ENCODE results near the gene C19orf12. TPM values are rescaled to one million over a fixed set of nuclear protein-coding genes. Genes with fewer than 3 reads are reported as not detected.

The C19orf12 gene
- total RNA-seq, 1 experiment from 2014 or later = 17.5 TPM

- no peak for DNase-seq
- no peaks in the 10 kb centered on the region for H4K20me1 ChIP-seq (ENCODE audit: control insufficient read depth, insufficient read depth, insufficient read length)
These were observed 48.1 kb upstream of the C19orf12 start for GRCh38 chr19:29763196-29763595.

More at GRCh38 chr19:29763196-29763595, 48.1 kb upstream of the C19orf12 start:
- no peaks in the 10 kb centered on the region for H3K9me3 Mint-ChIP-seq
- H3K14ac ChIP-seq (ENCODE audit: insufficient read depth, low read length) = no peak overlapping the region
- no peak overlapping the region for H3K23ac ChIP-seq (ENCODE audit: insufficient read length, low read depth, low read length)
- H3K27ac ChIP-seq (ENCODE audit: insufficient read length, low read depth, low read length) = no peak overlapping the region
- H2BK12ac ChIP-seq (ENCODE audit: insufficient read length, low read depth, low read length) = no peak overlapping the region
- no peak overlapping the region for H2AK5ac ChIP-seq (ENCODE audit: insufficient read length, low read length)
- no peak overlapping the region for H3K4ac ChIP-seq (ENCODE audit: low read depth, low read length)
- peaks cover 0 to 6% of the 10 kb centered on the region in 2 experiments; a peak in 2 of 4 replicates for H3K4me1 Mint-ChIP-seq
- no peak overlapping the region for H4K5ac ChIP-seq (ENCODE audit: insufficient read length, low read depth, low read length)
- H3K4me3 Mint-ChIP-seq = no peak overlapping the region
- no peak overlapping the region for H2BK20ac ChIP-seq (ENCODE audit: low read depth, low read length, poor library complexity, severe bottlenecking)
- TF ChIP-seq CTCF (conservative IDR thresholded peaks at IDR 0.05) = no peak
- no peaks in the 10 kb centered on the region for H3K23me2 ChIP-seq (ENCODE audit: insufficient read length, low read depth, low read length, poor library complexity, severe bottlenecking)
- no peaks in the 10 kb centered on the region for H3K79me2 ChIP-seq (ENCODE audit: insufficient read depth, low read length)
- H3K4me1 ChIP-seq (ENCODE audit: insufficient read depth, low read length) = no peaks in the 10 kb centered on the region
- H2BK15ac ChIP-seq (ENCODE audit: low read depth, low read length) = no peak overlapping the region
- no CpG with 5 or more reads among the region's 4 CpGs for WGBS (ENCODE audit: extremely low coverage, insufficient read length, low lambda C conversion rate)
- H3K4me2 ChIP-seq (ENCODE audit: insufficient read depth, insufficient read length, low read length) = no peak overlapping the region
- no peaks in the 10 kb centered on the region for H3K27me3 ChIP-seq (ENCODE audit: insufficient read depth, low read length)
- H3K36me3 Mint-ChIP-seq (ENCODE audit: insufficient read depth in 1 of 3, low read depth in 3 of 3) = no peaks in the 10 kb centered on the region
- H3K27ac Mint-ChIP-seq = no peak overlapping the region
- H3K79me1 ChIP-seq (ENCODE audit: insufficient read depth, low read depth, low read length, poor library complexity, severe bottlenecking) = no peaks in the 10 kb centered on the region
- H3K56ac ChIP-seq (ENCODE audit: insufficient read length, low read depth, low read length) = no peak overlapping the region
- no peak overlapping the region for H2AFZ ChIP-seq (ENCODE audit: low read length)
- H2BK5ac ChIP-seq (ENCODE audit: insufficient read length, low read length) = no peak overlapping the region
- H2BK120ac ChIP-seq (ENCODE audit: low read depth, low read length, poor library complexity, severe bottlenecking) = no peak overlapping the region
- H3T11ph ChIP-seq (ENCODE audit: low read length) = no peak overlapping the region
- no peak overlapping the region for H3K9ac ChIP-seq (ENCODE audit: extremely low read depth, insufficient read length, low read length)
- H3K18ac ChIP-seq (ENCODE audit: insufficient read length, low read depth, low read length) = no peak overlapping the region
- H3K9me3 ChIP-seq (ENCODE audit: control insufficient read depth, low read depth, low read length) = no peaks in the 10 kb centered on the region
- H4K8ac ChIP-seq (replicated peaks; ENCODE audit: insufficient read length, low read depth, low read length) = no peak overlapping the region
- no peak overlapping the region for H4K91ac ChIP-seq (ENCODE audit: insufficient read length, low read depth, low read length)
- H3K27me3 Mint-ChIP-seq (ENCODE audit: low read depth) = peaks cover 3% of the 10 kb centered on the region; the same call in 1 of the 2 replicates
